ENCODE results near the gene LRMDA. TPM values are rescaled to one million over a fixed set of nuclear protein-coding genes. Genes with fewer than 3 reads are reported as not detected.

The LRMDA gene
- total and polyA plus RNA-seq, 2 donors (not counting 3 experiments of a cell fraction or from before 2014, with no cell fraction given) = 9.7 to 18.0 TPM

- ChIA-PET POLR2A (no interaction called here), CTCF (no interaction called here)
- dilution Hi-C loops (cut with MboI; ENCODE audit: extremely low pct_ligation_motif_present, low sequenced_read_pairs) = no loop called here
These were observed 430.2 kb downstream of the LRMDA start for GRCh38 chr10:75861582-75861981.

GRCh38 chr10:75862935-75863334, 431.5 kb downstream of the LRMDA start:
- H3K4me3 ChIP-seq (replicated peaks in 1 of 3; ENCODE audit: insufficient read depth in 1 of 3, low read depth in 1 of 3, low read length in 3 of 3) = no peak overlapping the region
- no peaks in the 10 kb centered on the region for H3K79me2 ChIP-seq (ENCODE audit: control insufficient read depth, insufficient read depth, low read length)
- intact Hi-C loops (cut with micrococcal nuclease) = no loop called here
- BruUV-seq (replicated peaks) = no TSS peak
- H3K27ac ChIP-seq (ENCODE audit: insufficient read depth, low read depth, low read length) = no peak overlapping the region
- no peaks in the 10 kb centered on the region for H3K27me3 ChIP-seq (ENCODE audit: control insufficient read depth in 2 of 2, insufficient read depth in 2 of 2, low read length in 2 of 2)
- H3K4me1 ChIP-seq (ENCODE audit: control insufficient read depth, extremely low read depth, insufficient read depth, low read length) = peaks cover 13% of the 10 kb centered on the region
- TF ChIP-seq POLR2A (IDR thresholded peaks at IDR 0.05; ENCODE audit: low read depth, low read length) = no peak
- TF ChIP-seq CTCF (IDR thresholded peaks at IDR 0.05; ENCODE audit: extremely low read depth in 1 of 2, insufficient read depth in 1 of 2, low read depth in 1 of 2, low read length in 2 of 2) = no peak
- TF ChIP-seq POLR2AphosphoS5 (IDR thresholded peaks at IDR 0.05; ENCODE audit: insufficient read depth, low read depth, low read length) = no peak
- TF ChIP-seq JUN (IDR thresholded peaks at IDR 0.05; ENCODE audit: borderline replicate concordance, insufficient read depth, insufficient read length, low read depth) = no peak
- TF ChIP-seq FOS (IDR thresholded peaks at IDR 0.05; ENCODE audit: borderline replicate concordance, insufficient read depth, low read length) = no peak
- no peak for TF ChIP-seq MAX (IDR thresholded peaks at IDR 0.05; ENCODE audit: insufficient read depth, insufficient read length)
- no peak for TF ChIP-seq GATA2 (IDR thresholded peaks at IDR 0.05; ENCODE audit: insufficient read depth, insufficient read length, low read depth, low read length)
- no peak for TF ChIP-seq MYC (IDR thresholded peaks at IDR 0.05; ENCODE audit: low read depth, low read length)
- TF ChIP-seq EZH2 (IDR thresholded peaks at IDR 0.05; ENCODE audit: borderline replicate concordance, low read depth, low read length, severe bottlenecking) = no peak
- POLR2A ChIA-PET = no interaction called here
- dilution Hi-C loops (cut with MboI; ENCODE audit: extremely low pct_ligation_motif_present, low sequenced_read_pairs) = no loop called here
- H3K9me1 ChIP-seq (replicated peaks; ENCODE audit: control insufficient read depth, extremely low read depth, insufficient read depth, low read length) = no peaks in the 10 kb centered on the region
- H3K9ac ChIP-seq (replicated peaks; ENCODE audit: extremely low read depth, insufficient read depth, low read length) = no peak overlapping the region
- H3K9me3 ChIP-seq (replicated peaks; ENCODE audit: control insufficient read depth, insufficient read depth, low read length) = no peaks in the 10 kb centered on the region
- H4K20me1 ChIP-seq (replicated peaks; ENCODE audit: control insufficient read depth, extremely low read depth, insufficient read depth, low read length) = no peaks in the 10 kb centered on the region
- no peak overlapping the region for H3K4me2 ChIP-seq (ENCODE audit: insufficient read depth, low read length)
- CTCF ChIA-PET = no interaction called here
- H3K36me3 ChIP-seq (ENCODE audit: control insufficient read depth in 2 of 2, extremely low read depth in 1 of 2, insufficient read depth in 2 of 2, low read length in 2 of 2) = no peaks in the 10 kb centered on the region
- DNase-seq (ENCODE audit: low read depth, low spot score) (no peak), FAIRE-seq (no peak)
- H2AFZ ChIP-seq (ENCODE audit: low read depth, low read length) = no peak overlapping the region

More at GRCh38 chr10:75861582-75861981, 430.2 kb downstream of the LRMDA start:
- H3K9me1 ChIP-seq (replicated peaks; ENCODE audit: control insufficient read depth, extremely low read depth, insufficient read depth, low read length) = no peaks in the 10 kb centered on the region
- no peaks in the 10 kb centered on the region for H3K9me3 ChIP-seq (replicated peaks; ENCODE audit: control insufficient read depth, insufficient read depth, low read length)
- H3K4me1 ChIP-seq (ENCODE audit: control insufficient read depth, extremely low read depth, insufficient read depth, low read length) = peaks cover 13% of the 10 kb centered on the region
- DNase-seq (ENCODE audit: low read depth, low spot score) (no peak), FAIRE-seq (no peak)
- no peak overlapping the region for H3K27ac ChIP-seq (ENCODE audit: insufficient read depth, low read depth, low read length)
- H3K27me3 ChIP-seq (ENCODE audit: control insufficient read depth in 2 of 2, insufficient read depth in 2 of 2, low read length in 2 of 2) = no peaks in the 10 kb centered on the region
- H3K36me3 ChIP-seq (ENCODE audit: control insufficient read depth in 2 of 2, extremely low read depth in 1 of 2, insufficient read depth in 2 of 2, low read length in 2 of 2) = no peaks in the 10 kb centered on the region
- intact Hi-C loops (cut with micrococcal nuclease) = no loop called here
- no peaks in the 10 kb centered on the region for H3K79me2 ChIP-seq (ENCODE audit: control insufficient read depth, insufficient read depth, low read length)
- no peak overlapping the region for H2AFZ ChIP-seq (ENCODE audit: low read depth, low read length)
- H3K4me3 ChIP-seq (replicated peaks in 1 of 3; ENCODE audit: insufficient read depth in 1 of 3, low read depth in 1 of 3, low read length in 3 of 3) = no peak overlapping the region
- no TSS peak for BruUV-seq (replicated peaks)
- TF ChIP-seq CTCF (IDR thresholded peaks at IDR 0.05; ENCODE audit: extremely low read depth in 1 of 2, insufficient read depth in 1 of 2, low read depth in 1 of 2, low read length in 2 of 2) = no peak
- no peak for TF ChIP-seq GATA2 (IDR thresholded peaks at IDR 0.05; ENCODE audit: insufficient read depth, insufficient read length, low read depth, low read length)
- no peak overlapping the region for H3K4me2 ChIP-seq (ENCODE audit: insufficient read depth, low read length)
- no peaks in the 10 kb centered on the region for H4K20me1 ChIP-seq (replicated peaks; ENCODE audit: control insufficient read depth, extremely low read depth, insufficient read depth, low read length)
- no peak overlapping the region for H3K9ac ChIP-seq (replicated peaks; ENCODE audit: extremely low read depth, insufficient read depth, low read length)
